ENCODE data around the gene DPEP3.

DPEP3 gene

GRCh38 chr16:67967183-67967957, 12.9 kb downstream of the DPEP3 start:
- DNase-seq (ENCODE audit: low read depth, low spot score), result no peak

DNA sequence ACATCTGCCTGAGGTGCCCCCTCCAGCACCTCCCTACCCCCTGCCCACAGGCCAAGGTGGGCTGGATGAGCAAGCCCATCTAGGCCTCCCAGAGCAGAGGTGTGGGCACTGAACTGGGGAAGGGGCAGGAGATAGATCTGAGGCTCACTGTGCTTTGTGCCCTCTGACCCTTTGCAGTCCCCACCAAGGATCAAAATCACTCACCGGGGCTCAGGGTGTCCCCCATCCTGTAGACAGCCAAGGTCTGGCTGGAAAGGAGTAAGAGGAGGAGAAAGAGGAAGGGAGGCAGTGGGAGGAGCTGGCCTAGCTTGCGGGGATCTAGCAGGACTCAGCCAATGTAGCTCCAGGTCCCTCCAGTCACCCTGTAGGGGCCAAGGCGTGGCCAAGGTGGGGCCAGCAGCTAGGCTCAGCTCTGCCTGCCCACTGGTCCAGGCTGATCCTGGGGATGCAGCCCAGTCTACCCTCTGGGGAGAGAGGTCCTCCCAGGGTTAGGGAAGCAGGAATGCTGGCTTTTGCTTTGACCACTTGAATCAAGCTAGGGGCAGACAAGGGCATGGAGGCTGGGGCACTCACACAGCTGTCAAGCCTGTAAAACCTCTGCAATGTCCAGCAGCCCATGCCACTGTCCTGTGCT, 13.6 kb downstream of the DPEP3 start:
- DNase-seq (ENCODE audit: low read depth, low spot score), result no peak

DNA sequence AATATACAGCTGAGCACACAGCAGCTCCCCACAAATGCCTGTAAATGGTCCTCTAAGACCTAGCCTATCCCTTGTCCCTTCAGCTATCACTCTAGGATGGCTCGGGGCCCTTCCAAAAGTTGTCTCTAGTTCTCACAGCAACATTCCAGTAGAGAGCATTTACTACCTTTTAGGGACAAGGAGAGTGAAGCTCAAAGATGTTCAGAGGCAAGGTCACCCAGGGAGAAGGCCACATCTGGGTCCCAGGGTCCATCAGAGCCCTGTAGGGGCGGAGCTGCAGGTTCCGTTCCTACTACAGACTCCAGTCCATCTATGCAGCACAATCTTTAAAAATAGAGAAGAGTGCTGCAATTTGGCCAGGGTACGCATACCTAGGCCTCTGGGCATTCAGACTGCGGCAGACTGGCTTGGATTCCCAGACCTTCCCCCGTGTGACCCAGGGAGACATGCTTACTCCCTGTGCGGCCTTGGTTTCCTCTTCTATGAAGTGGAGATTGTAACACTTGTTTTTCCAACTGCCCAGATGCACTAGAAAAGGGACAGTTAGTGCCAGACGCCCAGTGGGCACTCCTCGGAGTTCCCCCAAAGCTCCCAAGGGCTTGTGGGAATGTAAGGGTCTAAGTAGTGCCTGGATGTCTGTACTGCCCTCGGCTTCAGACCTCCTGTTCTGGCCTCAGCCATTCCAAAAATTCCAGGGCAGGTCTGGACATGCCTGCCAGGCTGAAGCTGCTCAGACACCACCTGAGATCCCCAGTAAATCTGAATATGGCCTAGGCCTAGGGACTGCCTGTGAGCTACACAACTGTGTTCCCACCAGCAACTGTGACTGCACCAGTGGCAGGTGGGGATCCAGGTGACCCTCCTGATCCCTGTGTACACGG, 14.4 kb downstream of the DPEP3 start:
- DNase-seq (ENCODE audit: low read depth, low spot score), result no peak

GRCh38 chr16:67964477-67965131, 15.7 kb downstream of the DPEP3 start:
- DNase-seq (ENCODE audit: low read depth, low spot score), result no peak

- no peak for DNase-seq (ENCODE audit: low read depth, low spot score)
Measured at GRCh38 chr16:67963662-67964321, 16.5 kb downstream of the DPEP3 start.

- no peak for DNase-seq (ENCODE audit: low read depth, low spot score)
Measured at GRCh38 chr16:67963292-67963661, 17.0 kb downstream of the DPEP3 start.

GRCh38 chr16:67962135-67962534, 18.2 kb downstream of the DPEP3 start:
- no peak for DNase-seq (ENCODE audit: low read depth, low spot score)

- DNase-seq (ENCODE audit: low read depth, low spot score), result no peak
Measured at GRCh38 chr16:67961551-67961957, 18.7 kb downstream of the DPEP3 start.

DNA sequence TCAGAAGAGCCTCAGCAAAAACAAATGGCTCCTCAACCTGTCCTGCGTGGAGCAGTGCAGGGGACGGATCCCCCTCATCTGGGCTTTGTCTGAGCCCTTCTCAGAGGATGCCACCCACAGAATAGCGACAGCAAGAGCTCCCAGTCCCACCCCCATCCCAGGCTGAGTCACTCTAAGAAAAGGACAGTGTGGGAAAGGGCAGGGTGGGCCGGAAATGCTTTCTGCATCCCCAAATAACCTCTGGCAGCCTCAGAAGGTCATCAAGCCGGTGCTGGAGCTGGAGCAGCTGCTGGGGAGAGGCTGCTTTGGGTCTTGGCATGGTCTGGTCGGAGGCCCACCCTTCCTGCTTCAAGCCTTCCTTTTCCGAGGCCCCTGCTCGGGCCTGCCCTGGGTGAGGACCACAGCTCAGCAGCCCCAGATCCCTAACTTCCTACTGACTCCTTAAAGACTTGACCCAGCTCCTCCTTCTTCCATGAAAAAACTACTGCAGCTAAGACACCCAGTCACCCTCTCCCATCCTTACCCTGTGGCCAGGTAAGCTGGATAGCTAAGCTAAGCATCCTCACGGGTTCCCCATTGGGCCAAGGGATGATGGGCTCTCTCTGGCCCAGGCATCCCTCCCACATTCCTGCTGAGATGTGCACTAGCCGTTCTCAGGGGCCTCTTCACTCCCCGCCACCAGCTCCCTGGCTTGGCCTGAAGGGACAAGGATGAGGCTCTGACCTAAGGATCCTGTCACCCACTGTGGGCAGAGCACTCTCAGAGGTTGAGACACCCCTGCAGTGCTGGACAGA, 20.6 kb downstream of the DPEP3 start:
- no peak for DNase-seq (ENCODE audit: low read depth, low spot score)

- DNase-seq (ENCODE audit: low read depth, low spot score), result no peak
Measured at GRCh38 chr16:67957622-67958021, 22.7 kb downstream of the DPEP3 start.

- no peak for DNase-seq (ENCODE audit: low read depth, low spot score)
Measured at GRCh38 chr16:67954421-67955196, 25.7 kb downstream of the DPEP3 start.

GRCh38 chr16:67953641-67954375, 26.5 kb downstream of the DPEP3 start:
- no peak for DNase-seq (ENCODE audit: low read depth, low spot score)

GRCh38 chr16:67951485-67951884, 28.8 kb downstream of the DPEP3 start:
- no peak for DNase-seq (ENCODE audit: low read depth, low spot score)

DNA sequence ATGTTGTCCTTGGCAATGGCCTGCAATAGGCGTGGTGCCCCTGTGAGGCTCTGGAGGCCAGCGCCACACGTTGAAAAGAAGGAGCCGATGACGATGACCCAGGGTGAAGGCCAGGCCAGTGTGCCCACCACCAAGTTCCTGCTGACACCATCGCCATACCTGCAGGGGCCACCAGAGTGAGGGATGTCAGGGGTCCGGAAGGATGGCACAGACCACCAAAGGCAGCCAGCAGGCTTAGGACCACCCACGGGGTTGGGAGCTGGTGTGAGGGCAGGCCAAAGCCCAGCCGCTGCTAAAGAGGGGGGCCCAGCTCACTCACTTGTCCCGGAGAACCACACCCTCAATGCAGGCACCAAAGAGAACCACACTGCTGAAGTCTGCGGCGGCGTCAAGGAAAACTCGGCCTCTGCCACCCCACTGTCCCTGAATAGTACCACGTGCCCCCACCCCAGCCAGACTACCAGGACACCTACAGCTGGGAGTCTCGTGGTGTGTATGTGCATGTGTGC, 29.9 kb downstream of the DPEP3 start:
- DNase-seq (ENCODE audit: low read depth, low spot score), result no peak

- no peak for DNase-seq (ENCODE audit: low read depth, low spot score)
Measured at GRCh38 chr16:67949645-67950044, 30.7 kb downstream of the DPEP3 start.

GRCh38 chr16:67948015-67948414, 32.3 kb downstream of the DPEP3 start:
- no peak for DNase-seq (ENCODE audit: low read depth, low spot score)

- no peak for DNase-seq (ENCODE audit: low read depth, low spot score)
Measured at GRCh38 chr16:67946966-67947558, 33.2 kb downstream of the DPEP3 start.

- DNase-seq (ENCODE audit: low read depth, low spot score), result no peak
Measured at GRCh38 chr16:67946128-67946569, 34.1 kb downstream of the DPEP3 start.

Data from brain pericyte (primary cell).